GM12878 (cell line): ENCODE results near the gene RIN2. TPM values are rescaled to one million over a fixed set of nuclear protein-coding genes. Genes with fewer than 3 reads are reported as not detected.

Source experiments
- ATAC-seq: fragments of 200-7000 bp; cut with Tn5 transposase; 3 replicates; pipeline ENCODE4 v1.9.1; 2020; ENCODE audit warnings: mild to moderate bottlenecking, moderate library complexity
- BruUV-seq: library from RNA; stranded (reverse); fragments of 400-500 nt; replicated peaks from 2 replicates; lab custom pipeline; 2021; lab: Mats Ljungman, UMichigan
- CTCF ChIA-PET: fragments of 300-600 bp; sonication (Branson Sonifier 250); formaldehyde crosslinking; extraction: SDS; loops from one replicate; lab custom pipeline; 2021; ENCODE audit warnings: inconsistent platforms; lab: Yijun Ruan, JAX
- POLR2A ChIA-PET: fragments of 350-600 bp; formaldehyde crosslinking; extraction: SDS; loops from one replicate; lab custom pipeline; 2021; ENCODE audit warnings: inconsistent platforms; lab: Charles Lee
- RAD21 ChIA-PET: fragments of 300-600 bp; sonication (Branson Sonifier 250); formaldehyde crosslinking; loops from one replicate; lab custom pipeline; 2023; ENCODE audit warnings: antibody characterized with exemption; ENCODE audit not compliant: unreplicated experiment; lab: Charles Lee
- SMC1A ChIA-PET: fragments of 300-600 bp; sonication (Branson Sonifier 250); formaldehyde crosslinking; loops from one replicate; lab custom pipeline; 2023; ENCODE audit not compliant: unreplicated experiment, uncharacterized antibody; lab: Charles Lee
- DNase-seq: peaks from one replicate; pipeline ENCODE4 v3.0.0-alpha.2; 2011; ENCODE audit warnings: low read depth, low spot score
- FAIRE-seq: peaks from 3 replicates; lab custom pipeline; 2011; peaks lifted over from hg19 to GRCh38; lab: Jason Lieb, UNC
- H2AFZ ChIP-seq: 2 replicates; pipeline ENCODE4 v1.6.0; 2011; ENCODE audit warnings: low read depth, low read length, control low read depth; ENCODE audit not compliant: control insufficient read depth
- H3K27ac ChIP-seq: 2 replicates; pipeline ENCODE4 v1.5.1; 2011; ENCODE audit warnings: control low read depth; ENCODE audit not compliant: control insufficient read depth, insufficient read depth
- H3K27me3 ChIP-seq, 2 experiments: replicated peaks in 1 of 2; 2 replicates each; pipeline versions ENCODE4 v1.6.0 to v1.6.1; 2011; ENCODE audit warnings: low read length in 1 of 2; ENCODE audit not compliant: control insufficient read depth in 2 of 2, insufficient read depth in 2 of 2
- H3K36me3 ChIP-seq, 2 experiments: 2 replicates each; pipeline ENCODE4 v1.5.1; 2011; ENCODE audit warnings: low read length in 1 of 2; ENCODE audit not compliant: control insufficient read depth in 2 of 2, insufficient read depth in 2 of 2
- H3K4me1 ChIP-seq: 2 replicates; pipeline ENCODE4 v1.6.1; 2011; ENCODE audit warnings: mild to moderate bottlenecking, low read length, moderate library complexity, mixed read lengths; ENCODE audit not compliant: control insufficient read depth, insufficient read depth
- H3K4me2 ChIP-seq: 2 replicates; pipeline ENCODE4 v1.6.0; 2011; ENCODE audit warnings: control low read depth; ENCODE audit not compliant: control insufficient read depth, insufficient read depth
- H3K4me3 ChIP-seq: fragments of 200-600 bp; sonication (generic); 2 replicates; pipeline ENCODE4 v1.5.1; 2016
- H3K79me2 ChIP-seq: 2 replicates; pipeline ENCODE4 v1.6.0; 2011; ENCODE audit warnings: low read length; ENCODE audit not compliant: control insufficient read depth, insufficient read depth
- H3K9ac ChIP-seq: 2 replicates; pipeline ENCODE4 v1.8.0; 2011; ENCODE audit warnings: low read length, control low read depth, mixed read lengths; ENCODE audit not compliant: control insufficient read depth, insufficient read depth
- H3K9me3 ChIP-seq: replicated peaks from 3 replicates; pipeline ENCODE4 v1.5.1; 2011; ENCODE audit warnings: mild to moderate bottlenecking, low read length; ENCODE audit not compliant: control insufficient read depth, insufficient read depth
- H4K20me1 ChIP-seq: 2 replicates; pipeline ENCODE4 v1.6.0; 2011; ENCODE audit not compliant: control insufficient read depth, insufficient read depth
- ASH2L ChIP-seq: fragments of 300-600, 200-600 bp; sonication (generic); IDR thresholded peaks from 2 replicates; pipeline ENCODE4 v1.6.1; 2017; ENCODE audit warnings: low read depth, mild to moderate bottlenecking, borderline replicate concordance
- CREM ChIP-seq: IDR thresholded peaks from 2 replicates; pipeline ENCODE4 v1.6.1; 2014; ENCODE audit warnings: antibody characterized with exemption, low read depth
- EZH2 ChIP-seq: IDR thresholded peaks from 2 replicates; pipeline ENCODE4 v1.6.1; 2012; ENCODE audit warnings: low read depth, mild to moderate bottlenecking, control low read depth, inconsistent platforms, low read length, borderline replicate concordance; ENCODE audit not compliant: control insufficient read depth
- IKZF1 ChIP-seq: fragments of 450-650 bp; conservative IDR thresholded peaks from 2 replicates; pipeline ENCODE4 v1.6.1; 2017; ENCODE audit warnings: antibody characterized with exemption, mild to moderate bottlenecking
- RAD51 ChIP-seq: fragments of 450-650 bp; IDR thresholded peaks from 2 replicates; pipeline ENCODE4 v1.6.1; 2016; ENCODE audit warnings: moderate library complexity, mild to moderate bottlenecking, inconsistent platforms
- USF2 ChIP-seq: IDR thresholded peaks from 2 replicates; pipeline ENCODE4 v1.6.1; 2011; ENCODE audit warnings: low read depth, low read length, improper control_type of control experiment, borderline replicate concordance
- ZNF622 ChIP-seq: fragments of 450-650 bp; IDR thresholded peaks from 2 replicates; pipeline ENCODE4 v1.6.1; 2017; ENCODE audit warnings: mild to moderate bottlenecking, inconsistent platforms
- WGBS: methylation state at CpG from one replicate; pipeline ENCODE4 v1.1.6; 2016; ENCODE audit warnings: low lambda C conversion rate; ENCODE audit not compliant: insufficient replicate concordance, insufficient coverage; ENCODE audit errors: missing lambda C conversion rate; 5-methylcytosine and 5-hydroxymethylcytosine counted together
- in situ Hi-C: fragments of 300-500 bp; cut with MboI; formaldehyde crosslinking; loops from 9 replicates; pipeline ENCODE4 v1.14.3; 2018; ENCODE audit warnings: mixed read lengths
- intact Hi-C: fragments of 100-400 bp; cut with micrococcal nuclease; formaldehyde crosslinking; loops from one replicate; pipeline ENCODE4 v1.14.2; 2022; ENCODE audit not compliant: unreplicated experiment
- polyA plus RNA-seq, 11 experiments: library from polyadenylated mRNA; depleted of rRNA in 4 of 11; unstranded in 6 of 11; stranded (reverse) in 5 of 11; fragments of >200 nt; fragmentation: Nextera tagmentation in 4 of 11; fragmentation: Illumina TruSeq in 1 of 11; extraction: Ambion mirVana in 4 of 11; extraction: Trizol in 1 of 11; gene quantifications; 1 replicate in 1 of 11; 2 replicates in 10 of 11; pipeline versions ENCODE4 v1.2.1 to v1.2.3, GENCODE V29; 2011 to 2016; ENCODE audit warnings: inconsistent platforms in 2 of 11, missing spikeins in 2 of 11, low read depth in 1 of 11
- total RNA-seq, 4 experiments: library from RNA; depleted of rRNA in 3 of 4; stranded (reverse); fragments of >200 nt in 3 of 4; fragmentation: Illumina TruSeq in 1 of 4; extraction: Trizol in 1 of 4; gene quantifications; 2 replicates each; pipeline versions ENCODE4 v1.2.1 to v1.2.3, GENCODE V29; 2013 to 2021
- TF ChIP-seq, protein P1 (sequence below): fragments of 450-650 bp; IDR thresholded peaks from 2 replicates; pipeline ENCODE4 v1.6.1; 2016; ENCODE audit warnings: mild to moderate bottlenecking
- TF ChIP-seq, protein P2 (sequence below): fragments of 450-650 bp; IDR thresholded peaks from 2 replicates; pipeline ENCODE4 v1.6.1; 2017; ENCODE audit warnings: mild to moderate bottlenecking, low read depth, inconsistent platforms; ENCODE audit not compliant: poor library complexity, severe bottlenecking
- TF ChIP-seq, protein P3 (sequence below): fragments of 450-650 bp; conservative IDR thresholded peaks from 2 replicates; pipeline ENCODE4 v1.6.1; 2017; ENCODE audit warnings: mild to moderate bottlenecking, moderate library complexity

RIN2 gene
- total and polyA plus RNA-seq, 10 of the 15 experiments (the other 5 are each of a cell fraction or from before 2014, with no cell fraction given) = 0.68 to 8.5 (median 4.5) TPM

- in situ Hi-C loops (no loop called here), intact Hi-C loops (no loop called here)
- H3K4me3 ChIP-seq = no peak overlapping the region
- no peaks in the 10 kb centered on the region; the same call in 2 of the 3 replicates for H3K9me3 ChIP-seq
- TF ChIP-seq, protein P1, sequence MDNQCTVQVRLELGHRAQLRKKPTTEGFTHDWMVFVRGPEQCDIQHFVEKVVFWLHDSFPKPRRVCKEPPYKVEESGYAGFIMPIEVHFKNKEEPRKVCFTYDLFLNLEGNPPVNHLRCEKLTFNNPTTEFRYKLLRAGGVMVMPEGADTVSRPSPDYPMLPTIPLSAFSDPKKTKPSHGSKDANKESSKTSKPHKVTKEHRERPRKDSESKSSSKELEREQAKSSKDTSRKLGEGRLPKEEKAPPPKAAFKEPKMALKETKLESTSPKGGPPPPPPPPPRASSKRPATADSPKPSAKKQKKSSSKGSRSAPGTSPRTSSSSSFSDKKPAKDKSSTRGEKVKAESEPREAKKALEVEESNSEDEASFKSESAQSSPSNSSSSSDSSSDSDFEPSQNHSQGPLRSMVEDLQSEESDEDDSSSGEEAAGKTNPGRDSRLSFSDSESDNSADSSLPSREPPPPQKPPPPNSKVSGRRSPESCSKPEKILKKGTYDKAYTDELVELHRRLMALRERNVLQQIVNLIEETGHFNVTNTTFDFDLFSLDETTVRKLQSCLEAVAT = no peak
- TF ChIP-seq ASH2L = no peak
- TF ChIP-seq USF2 = no peak
- no peak for TF ChIP-seq EZH2
- no peak for TF ChIP-seq RAD51
- TF ChIP-seq, protein P2, sequence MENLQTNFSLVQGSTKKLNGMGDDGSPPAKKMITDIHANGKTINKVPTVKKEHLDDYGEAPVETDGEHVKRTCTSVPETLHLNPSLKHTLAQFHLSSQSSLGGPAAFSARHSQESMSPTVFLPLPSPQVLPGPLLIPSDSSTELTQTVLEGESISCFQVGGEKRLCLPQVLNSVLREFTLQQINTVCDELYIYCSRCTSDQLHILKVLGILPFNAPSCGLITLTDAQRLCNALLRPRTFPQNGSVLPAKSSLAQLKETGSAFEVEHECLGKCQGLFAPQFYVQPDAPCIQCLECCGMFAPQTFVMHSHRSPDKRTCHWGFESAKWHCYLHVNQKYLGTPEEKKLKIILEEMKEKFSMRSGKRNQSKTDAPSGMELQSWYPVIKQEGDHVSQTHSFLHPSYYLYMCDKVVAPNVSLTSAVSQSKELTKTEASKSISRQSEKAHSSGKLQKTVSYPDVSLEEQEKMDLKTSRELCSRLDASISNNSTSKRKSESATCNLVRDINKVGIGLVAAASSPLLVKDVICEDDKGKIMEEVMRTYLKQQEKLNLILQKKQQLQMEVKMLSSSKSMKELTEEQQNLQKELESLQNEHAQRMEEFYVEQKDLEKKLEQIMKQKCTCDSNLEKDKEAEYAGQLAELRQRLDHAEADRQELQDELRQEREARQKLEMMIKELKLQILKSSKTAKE = no peak
- TF ChIP-seq CREM = no peak
- TF ChIP-seq ZNF622 = no peak
- TF ChIP-seq, protein P3, sequence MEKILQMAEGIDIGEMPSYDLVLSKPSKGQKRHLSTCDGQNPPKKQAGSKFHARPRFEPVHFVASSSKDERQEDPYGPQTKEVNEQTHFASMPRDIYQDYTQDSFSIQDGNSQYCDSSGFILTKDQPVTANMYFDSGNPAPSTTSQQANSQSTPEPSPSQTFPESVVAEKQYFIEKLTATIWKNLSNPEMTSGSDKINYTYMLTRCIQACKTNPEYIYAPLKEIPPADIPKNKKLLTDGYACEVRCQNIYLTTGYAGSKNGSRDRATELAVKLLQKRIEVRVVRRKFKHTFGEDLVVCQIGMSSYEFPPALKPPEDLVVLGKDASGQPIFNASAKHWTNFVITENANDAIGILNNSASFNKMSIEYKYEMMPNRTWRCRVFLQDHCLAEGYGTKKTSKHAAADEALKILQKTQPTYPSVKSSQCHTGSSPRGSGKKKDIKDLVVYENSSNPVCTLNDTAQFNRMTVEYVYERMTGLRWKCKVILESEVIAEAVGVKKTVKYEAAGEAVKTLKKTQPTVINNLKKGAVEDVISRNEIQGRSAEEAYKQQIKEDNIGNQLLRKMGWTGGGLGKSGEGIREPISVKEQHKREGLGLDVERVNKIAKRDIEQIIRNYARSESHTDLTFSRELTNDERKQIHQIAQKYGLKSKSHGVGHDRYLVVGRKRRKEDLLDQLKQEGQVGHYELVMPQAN = no peak
- TF ChIP-seq IKZF1 = no peak
- CTCF ChIA-PET = no interaction called here
- H3K27ac ChIP-seq = no peak overlapping the region
- WGBS = 0% methylated on average over 1 of the region's 1 CpG
- H3K27me3 ChIP-seq = no peaks in the 10 kb centered on the region; a peak in 1 of 4 replicates
- no peaks in the 10 kb centered on the region for H3K79me2 ChIP-seq
- no peaks in the 10 kb centered on the region for H4K20me1 ChIP-seq
- no peaks in the 10 kb centered on the region for H3K4me1 ChIP-seq
- no peaks in the 10 kb centered on the region for H3K36me3 ChIP-seq
- no peak overlapping the region for H3K9ac ChIP-seq
- SMC1A ChIA-PET = interaction anchor here (1.3 kb wide), 1 partner anchor 38 kb away, joined by 6 read pairs; no protein-coding TSS in a partner anchor
- no peak overlapping the region for H3K4me2 ChIP-seq
- POLR2A ChIA-PET = no interaction called here
- BruUV-seq = no TSS peak
- RAD21 ChIA-PET = no interaction called here
- no peak overlapping the region for H2AFZ ChIP-seq
- ATAC-seq (no peak), DNase-seq (no peak), FAIRE-seq (no peak)
Observed at GRCh38 chr20:19745584-19745983, 12.5 kb upstream of the RIN2 start.
